ENCODE data around the gene MLNR. TPM values are rescaled to one million over a fixed set of nuclear protein-coding genes. Genes with fewer than 3 reads are reported as not detected.

MLNR gene, protein sequence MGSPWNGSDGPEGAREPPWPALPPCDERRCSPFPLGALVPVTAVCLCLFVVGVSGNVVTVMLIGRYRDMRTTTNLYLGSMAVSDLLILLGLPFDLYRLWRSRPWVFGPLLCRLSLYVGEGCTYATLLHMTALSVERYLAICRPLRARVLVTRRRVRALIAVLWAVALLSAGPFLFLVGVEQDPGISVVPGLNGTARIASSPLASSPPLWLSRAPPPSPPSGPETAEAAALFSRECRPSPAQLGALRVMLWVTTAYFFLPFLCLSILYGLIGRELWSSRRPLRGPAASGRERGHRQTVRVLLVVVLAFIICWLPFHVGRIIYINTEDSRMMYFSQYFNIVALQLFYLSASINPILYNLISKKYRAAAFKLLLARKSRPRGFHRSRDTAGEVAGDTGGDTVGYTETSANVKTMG
- total RNA-seq, result not detected in 2 replicates

DNA sequence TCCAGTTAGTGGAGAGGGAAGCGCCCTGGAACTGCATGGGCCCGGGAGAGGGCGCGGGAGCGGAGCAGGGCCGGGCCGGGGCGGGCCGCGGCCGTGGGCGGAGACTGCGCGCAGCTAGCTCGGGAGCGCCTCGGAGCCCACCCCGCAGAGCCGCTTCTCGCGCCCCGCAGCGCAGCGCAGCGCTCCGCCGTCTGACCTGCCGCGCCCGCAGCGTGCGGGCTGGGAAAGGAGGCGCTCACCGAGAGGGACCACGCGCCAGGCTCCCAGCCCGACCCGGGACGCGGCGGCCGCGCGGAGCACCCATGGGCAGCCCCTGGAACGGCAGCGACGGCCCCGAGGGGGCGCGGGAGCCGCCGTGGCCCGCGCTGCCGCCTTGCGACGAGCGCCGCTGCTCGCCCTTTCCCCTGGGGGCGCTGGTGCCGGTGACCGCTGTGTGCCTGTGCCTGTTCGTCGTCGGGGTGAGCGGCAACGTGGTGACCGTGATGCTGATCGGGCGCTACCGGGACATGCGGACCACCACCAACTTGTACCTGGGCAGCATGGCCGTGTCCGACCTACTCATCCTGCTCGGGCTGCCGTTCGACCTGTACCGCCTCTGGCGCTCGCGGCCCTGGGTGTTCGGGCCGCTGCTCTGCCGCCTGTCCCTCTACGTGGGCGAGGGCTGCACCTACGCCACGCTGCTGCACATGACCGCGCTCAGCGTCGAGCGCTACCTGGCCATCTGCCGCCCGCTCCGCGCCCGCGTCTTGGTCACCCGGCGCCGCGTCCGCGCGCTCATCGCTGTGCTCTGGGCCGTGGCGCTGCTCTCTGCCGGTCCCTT is at the start of gene MLNR:
Gene MLNR, plus strand, starts transcription at position 303 of the 820 bp plus-strand sequence. Its CDS starts 0 bp downstream, at position 303.
- DNase-seq (ENCODE audit: low read depth in 2 of 2), result peak in 1 of 2 donors; percentile 40

DNA sequence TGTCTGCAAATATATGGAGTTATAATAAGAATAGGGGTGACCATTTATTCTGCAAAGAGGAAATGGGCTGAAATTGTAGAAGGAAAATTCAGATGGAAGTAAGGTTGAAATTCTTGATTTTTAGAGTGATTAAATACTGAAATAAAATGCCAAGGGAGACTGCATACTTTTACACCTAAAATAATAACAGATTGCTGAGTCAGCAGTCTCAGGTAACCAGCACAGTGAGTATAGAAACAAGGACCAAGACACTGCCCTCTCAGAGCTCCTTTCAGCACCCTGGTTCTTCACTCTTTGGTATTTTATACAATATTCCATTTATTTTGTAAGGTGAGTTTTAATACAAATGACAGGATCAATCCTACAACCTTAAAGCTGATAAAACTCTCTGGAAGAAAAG is 48.8 kb upstream of the MLNR start:
- DNase-seq (ENCODE audit: low read depth in 2 of 2), result no peak

DNA sequence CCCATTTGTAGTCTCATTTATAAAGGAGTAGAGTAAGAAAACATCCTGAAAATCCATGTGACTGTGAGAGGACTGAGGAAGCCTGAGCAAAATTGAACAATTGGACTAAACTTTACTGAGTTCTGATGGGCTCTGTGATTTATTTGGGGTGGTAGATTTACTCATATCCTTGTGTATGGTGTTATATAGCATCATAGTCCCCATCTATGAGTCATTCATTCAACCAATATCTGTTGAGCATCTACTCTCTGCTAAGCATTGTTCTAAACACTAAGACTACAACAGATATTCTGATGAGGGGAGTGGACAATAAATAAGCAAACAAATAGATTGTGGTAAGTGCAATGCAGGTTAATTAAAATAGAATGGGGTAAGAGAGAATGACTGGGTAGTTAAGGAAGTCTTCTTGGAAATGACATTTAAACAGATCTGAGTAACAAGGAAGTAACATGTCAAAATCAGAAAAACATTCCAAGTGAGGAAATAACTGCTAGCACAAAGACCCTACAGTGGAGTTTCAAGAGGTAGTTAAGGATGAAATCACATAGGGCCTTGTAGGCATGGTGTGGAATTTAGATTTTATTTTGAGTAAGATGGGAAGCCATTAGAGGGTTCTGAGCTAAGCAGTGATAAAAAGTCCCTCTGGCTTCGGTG is 36.3 kb upstream of the MLNR start:
- DNase-seq (ENCODE audit: low read depth in 2 of 2), result peak in 1 of 2 donors; percentile 17

DNA sequence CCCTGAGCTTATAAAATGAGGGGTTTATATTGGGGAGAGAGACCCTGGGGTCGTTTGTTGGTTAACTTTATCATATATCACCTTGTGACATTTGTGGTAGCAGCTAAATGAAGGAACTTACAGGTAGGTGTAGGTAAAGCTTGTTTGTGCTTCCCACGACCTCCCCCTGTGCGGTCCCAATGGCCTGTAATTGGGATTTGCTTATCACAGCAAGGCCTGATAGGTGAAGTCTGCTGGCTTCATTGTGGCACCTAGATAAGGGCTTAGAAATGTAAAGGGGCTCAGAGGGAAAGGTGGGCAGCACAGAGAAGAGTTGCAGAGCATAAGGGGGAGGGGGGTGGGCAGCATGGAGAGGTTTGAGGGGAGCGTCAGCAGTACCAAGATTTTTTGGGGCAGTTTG is 35.5 kb upstream of the MLNR start:
- DNase-seq (ENCODE audit: low read depth in 2 of 2), result no peak

DNA sequence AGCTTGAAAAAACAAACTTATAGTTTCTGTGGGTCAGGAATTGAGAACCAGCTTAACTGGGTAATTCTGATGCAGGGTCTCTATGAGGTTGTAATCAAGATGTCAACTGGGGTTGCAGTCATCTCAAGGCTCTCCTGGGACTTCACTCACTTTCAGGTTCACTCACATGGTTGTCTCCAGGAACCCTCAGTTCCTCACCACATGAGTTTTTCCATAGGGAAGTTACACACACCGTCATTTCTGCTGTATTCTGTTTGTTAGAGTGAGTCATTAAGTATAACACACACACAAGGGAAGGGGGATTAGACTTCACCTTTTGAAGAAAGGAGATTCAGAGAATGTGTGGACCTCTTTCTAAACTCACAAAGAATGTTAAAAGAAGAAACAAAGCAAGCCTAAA is 34.9 kb upstream of the MLNR start:
- peak in 1 of 2 donors; percentile 30 for DNase-seq (ENCODE audit: low read depth in 2 of 2)

DNA sequence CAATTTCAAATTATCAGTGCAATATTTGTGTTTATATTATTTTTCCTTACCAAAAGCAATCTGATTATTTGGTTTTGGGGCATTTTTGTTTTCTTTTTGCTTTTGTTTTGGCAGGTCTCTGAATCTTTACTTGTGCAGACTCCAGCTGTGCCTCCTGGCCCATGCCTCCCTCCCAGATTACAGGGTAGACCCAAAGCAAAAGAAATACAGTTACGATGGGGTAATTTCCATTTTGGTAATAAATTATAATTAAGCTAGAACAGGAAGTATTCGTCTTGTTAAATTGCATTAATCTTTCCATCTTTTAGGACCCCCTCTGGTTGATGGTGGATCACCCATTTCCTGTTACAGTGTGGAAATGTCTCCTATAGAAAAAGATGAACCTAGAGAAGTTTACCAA is 29.2 kb upstream of the MLNR start:
- no peak for DNase-seq (ENCODE audit: low read depth in 2 of 2)

DNA sequence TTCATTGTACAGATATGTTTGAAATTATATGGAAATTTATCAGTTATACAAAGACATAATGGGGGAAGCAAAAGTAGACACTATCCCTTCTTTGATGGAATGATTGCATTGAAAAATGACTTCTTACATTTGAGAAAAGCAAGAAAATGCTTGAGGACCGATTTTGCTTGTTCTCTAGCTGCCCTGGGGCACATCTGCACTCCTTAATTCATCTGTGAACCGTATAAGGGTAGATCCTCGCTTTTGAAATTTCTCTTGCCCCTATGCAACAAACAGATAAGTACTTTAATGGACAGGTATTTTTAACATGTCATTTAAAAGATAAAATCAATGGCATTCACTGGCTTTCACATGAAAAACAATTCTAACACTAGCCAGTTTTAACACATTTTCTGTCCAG is 13.5 kb upstream of the MLNR start:
- no peak for DNase-seq (ENCODE audit: low read depth in 2 of 2)

DNA sequence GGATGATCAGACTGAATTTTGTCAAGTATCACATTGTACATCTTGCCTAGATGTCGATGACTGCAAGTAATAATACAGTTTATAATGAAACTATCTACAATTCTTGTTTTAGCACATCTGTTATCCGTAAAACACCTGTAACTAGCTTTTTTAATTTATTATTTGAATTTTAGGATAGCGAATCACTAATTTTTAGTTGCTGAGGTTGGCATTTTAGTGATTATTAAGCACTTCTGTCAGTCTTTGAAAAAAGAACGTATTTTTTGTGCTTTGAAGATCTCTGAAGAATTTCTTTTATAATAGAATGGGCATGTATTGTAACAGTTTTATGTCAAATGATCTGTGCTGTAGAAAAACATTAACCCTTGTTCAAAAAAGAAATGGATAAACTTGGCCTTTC is 11.5 kb upstream of the MLNR start:
- no peak for DNase-seq (ENCODE audit: low read depth in 2 of 2)

DNA sequence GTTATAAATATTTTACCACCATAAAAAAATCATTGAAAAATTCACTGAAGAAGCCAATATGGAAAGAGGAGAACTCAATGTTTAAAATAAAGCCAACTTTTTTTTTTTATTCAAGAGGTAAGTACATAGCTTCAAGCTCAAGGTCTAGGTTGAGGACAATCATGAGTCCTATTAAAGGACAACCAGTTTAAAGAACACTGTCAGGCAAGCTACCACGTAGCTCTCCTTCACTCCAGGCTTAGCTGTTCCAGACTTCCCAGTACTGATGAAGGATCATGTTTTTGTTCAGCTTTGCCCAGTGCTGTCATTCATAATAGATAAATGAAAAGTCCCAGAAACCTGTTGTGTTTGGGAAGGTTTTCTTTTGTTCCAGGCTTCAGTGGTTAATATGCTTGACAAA is 10.0 kb upstream of the MLNR start:
- no peak for DNase-seq (ENCODE audit: low read depth in 2 of 2)

DNA sequence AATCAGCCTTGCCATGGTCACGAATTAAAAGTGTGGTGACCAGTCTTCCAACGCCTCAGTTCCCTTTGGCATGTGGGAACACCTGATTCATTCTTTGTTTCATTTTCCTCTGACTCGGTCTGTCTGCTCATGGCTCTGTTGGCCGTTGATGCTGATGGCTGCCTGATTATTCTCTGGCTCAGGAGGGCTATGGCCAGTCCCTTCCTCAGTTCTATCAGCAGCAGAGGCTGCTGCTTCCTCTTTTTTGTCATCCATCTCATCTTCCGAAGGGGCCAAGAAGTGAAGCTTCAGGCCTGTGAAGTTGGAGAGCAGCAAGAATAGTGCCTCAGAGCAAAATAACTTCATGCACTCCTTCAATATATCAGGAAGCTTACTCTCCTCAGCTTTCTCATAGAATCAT is 9.5 kb upstream of the MLNR start:
- DNase-seq (ENCODE audit: low read depth in 2 of 2), result no peak

DNA sequence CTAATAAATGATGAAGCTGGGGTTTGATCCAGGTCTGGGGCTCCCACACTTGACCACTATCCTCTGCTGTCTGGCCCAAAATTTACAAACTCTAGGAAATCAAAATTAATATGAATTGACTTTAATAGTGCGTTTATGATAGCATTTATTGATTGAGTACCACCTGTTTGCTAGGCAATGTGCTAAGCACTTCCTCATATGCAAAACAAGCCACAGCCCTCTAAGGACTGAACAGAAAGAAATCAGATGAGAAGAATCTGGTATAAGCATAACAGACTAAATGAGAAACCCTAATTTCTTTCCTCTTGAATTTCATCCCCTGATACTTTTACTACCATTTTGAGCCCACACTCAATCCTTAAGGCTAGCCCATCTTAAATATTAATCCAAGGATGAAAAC is 6.6 kb upstream of the MLNR start:
- DNase-seq (ENCODE audit: low read depth in 2 of 2), result no peak

DNA sequence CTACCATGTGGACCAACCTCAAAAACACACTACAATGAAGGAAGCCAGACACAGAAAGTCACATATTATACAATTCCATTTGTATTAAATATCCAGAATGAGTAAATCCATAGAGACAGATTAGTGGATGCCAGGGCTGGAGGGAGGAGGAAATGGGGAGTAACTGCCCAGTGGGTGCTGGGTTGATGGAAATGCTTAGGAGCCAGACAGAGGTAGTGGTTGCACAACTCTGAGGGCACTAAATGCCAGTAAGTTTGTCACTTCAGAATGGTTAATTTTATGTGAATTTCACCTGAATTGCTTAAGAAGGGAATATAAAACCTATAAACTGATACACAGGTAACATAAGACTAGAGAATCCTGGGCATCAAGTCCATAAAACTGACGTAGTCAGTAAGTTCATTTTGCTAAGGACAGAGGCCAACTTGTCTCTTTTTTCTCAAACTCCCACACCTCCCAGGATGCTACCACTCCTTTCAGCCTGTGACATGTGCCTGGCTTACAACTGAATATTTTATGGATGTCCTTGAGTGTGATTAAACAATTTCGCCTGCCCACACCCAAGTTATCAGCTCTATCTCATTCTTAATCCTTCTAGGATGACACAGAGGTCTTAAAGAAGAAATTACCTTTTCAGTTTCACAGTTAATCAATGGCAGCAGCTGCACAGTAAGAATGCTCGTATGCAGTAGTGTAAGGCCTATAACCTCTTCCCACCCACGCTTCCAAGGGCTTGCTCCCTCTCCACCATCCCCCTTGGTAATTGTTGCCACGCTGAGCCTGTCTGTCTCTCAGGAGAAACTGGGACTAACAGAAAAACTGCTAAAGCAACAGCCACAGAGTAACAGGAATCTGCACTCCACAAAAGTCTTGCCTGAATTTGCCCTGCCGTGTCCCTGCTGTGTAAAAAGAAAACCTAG is 5.9 kb upstream of the MLNR start:
- no peak for DNase-seq (ENCODE audit: low read depth in 2 of 2)

DNA sequence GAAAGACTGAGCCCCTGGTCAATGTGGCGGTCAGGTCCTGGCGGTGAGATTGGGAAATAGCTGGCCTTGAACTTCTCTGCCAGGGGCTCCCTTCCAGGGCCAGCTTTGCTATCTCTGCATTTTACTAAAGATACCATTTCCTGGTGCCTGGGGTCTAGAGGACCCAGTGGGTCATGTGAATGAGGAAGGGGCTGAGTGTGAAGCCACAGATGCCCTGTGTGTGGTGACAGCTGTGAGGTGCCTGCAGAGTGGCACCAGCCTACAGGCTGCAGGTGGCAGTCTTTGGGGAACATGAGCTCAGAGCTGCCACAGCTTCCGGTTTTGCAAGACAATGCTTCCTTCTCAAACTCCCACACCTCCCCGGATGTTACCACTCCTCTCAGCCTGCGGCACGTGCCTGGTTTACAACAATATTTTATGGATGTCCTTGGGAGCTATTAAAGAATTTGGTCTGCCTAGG is 5.2 kb upstream of the MLNR start:
- DNase-seq (ENCODE audit: low read depth in 2 of 2), result peak in 1 of 2 donors; percentile 7

DNA sequence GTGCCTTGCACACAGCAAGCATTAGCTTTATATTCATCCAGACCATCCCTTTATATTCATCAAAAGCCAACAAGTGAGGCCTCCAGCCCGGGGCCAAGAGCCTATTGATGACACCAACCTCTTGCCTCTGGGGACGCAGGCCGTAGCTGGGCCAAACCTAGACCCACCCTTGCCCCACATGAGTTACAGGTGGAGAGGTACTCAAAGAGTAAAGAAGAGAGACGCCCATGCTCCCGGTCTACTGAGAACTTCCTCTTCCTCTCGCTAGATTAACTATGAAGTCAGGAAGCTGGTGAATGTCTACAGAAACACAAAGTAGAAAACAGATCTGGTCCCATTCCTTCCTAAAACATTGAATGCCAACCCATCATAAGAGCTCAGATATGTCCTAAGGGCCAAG is 3.8 kb upstream of the MLNR start:
- no peak for DNase-seq (ENCODE audit: low read depth in 2 of 2)

DNA sequence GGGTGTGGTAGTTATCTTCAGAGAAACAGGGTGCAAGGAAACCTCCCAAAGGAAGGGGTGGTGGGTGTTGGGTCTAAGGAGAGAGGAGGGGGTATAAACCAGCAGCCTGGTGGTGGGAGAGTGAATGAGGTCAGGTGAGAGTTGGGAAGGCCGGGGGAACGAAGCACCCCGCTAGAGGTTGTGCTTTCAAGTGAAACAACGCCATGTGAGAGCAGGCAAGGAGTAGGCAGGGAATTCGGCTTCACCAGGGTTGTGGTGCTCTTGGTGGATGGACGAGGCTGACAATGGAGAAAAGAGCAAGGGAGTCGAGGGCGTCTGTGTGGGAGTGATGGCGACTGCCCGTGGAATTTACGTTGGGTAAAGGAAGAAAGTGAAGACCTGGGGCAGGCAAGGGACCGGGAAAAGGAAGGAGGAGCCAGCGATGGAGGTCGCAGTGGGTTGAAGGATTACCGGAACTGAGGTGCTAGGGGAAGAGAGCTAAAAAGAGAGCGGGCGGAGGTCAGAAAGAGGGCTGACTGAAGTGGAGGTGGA is 2.1 kb upstream of the MLNR start:
- no peak for DNase-seq (ENCODE audit: low read depth in 2 of 2)

DNA sequence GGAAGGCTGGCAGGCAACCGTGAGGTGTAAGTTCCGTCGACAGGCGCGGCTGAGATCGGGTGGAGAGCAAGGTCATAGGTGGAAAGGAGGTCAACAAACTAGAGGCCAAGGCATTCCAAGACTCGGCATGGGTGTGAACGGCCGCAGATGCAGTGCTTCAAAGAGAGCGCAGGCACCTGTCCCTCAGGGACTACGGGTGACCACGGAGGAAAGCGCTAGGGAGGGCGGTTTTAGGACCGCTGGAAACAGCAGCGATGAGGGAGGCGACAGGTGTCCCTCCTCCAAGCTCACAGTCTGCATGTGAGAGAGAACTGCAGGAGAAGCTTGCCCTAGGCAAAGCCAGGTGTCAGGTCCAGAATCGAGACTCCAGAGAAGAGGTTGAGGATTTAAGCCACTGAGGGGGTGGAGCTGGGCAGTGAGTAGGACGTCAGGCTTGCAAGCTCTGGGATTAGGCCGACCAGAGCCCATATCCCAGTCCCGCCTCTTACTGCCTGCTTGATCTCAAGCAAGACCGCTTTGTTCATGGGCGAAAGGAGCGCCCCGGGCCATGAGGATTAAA is 1.6 kb upstream of the MLNR start:
- peak in 1 of 2 donors; percentile 6 for DNase-seq (ENCODE audit: low read depth in 2 of 2)

DNA sequence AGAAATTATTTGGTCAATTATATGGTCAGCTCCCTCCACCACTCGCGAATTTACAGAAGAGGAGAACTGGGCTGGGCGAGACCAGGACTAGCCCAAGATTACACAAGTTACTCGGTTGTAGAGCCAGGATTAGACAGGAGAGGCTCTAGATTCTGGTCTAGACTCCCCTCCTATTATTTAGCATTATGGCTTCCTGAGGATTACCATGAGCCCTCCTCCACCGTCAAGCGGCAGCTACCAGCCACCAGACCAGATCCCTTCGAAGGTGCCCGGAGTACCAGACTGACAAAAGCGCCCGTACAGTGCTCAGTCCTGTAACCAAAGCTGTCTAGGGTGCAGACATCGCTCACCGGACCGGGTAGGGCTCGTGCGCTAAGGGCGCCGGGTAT is 497 bp upstream of the MLNR start:
- no peak for DNase-seq (ENCODE audit: low read depth in 2 of 2)

DNA sequence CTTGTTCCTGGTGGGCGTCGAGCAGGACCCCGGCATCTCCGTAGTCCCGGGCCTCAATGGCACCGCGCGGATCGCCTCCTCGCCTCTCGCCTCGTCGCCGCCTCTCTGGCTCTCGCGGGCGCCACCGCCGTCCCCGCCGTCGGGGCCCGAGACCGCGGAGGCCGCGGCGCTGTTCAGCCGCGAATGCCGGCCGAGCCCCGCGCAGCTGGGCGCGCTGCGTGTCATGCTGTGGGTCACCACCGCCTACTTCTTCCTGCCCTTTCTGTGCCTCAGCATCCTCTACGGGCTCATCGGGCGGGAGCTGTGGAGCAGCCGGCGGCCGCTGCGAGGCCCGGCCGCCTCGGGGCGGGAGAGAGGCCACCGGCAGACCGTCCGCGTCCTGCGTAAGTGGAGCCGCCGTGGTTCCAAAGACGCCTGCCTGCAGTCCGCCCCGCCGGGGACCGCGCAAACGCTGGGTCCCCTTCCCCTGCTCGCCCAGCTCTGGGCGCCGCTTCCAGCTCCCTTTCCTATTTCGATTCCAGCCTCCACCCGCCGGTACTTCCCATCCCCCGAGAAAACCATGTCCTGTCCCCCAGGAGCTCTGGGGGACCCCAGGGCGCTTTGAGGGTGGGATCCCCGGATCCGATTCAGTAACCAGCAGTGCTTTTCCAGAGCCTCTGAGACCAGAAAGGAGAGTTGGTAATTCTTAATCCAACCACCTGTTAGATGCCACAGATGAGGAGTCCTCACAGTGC is 885 bp downstream of the MLNR start:
- peak in 1 of 2 donors; percentile 7 for DNase-seq (ENCODE audit: low read depth in 2 of 2)

DNA sequence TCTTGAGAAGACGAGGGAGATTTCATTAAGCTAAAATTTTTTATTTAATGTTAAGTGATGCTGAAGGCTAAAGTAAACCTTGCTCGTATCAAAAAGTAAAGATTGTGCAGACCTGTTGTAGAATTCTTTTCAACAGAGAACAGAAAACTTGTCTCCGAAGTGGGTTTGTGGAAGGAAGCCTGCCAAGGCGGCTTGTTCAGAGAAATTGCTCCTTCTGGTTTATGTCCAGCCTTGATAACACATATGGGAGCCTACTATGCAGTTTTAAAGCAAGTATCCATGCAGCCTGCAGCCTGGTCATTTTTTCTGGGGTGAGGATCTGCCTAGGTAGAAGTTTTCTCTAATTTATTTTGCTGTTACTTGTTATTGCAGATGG is 1.4 kb downstream of the MLNR start:
- DNase-seq (ENCODE audit: low read depth in 2 of 2), result no peak

Data from dermis microvascular lymphatic vessel endothelial cell (primary cell).